ENCODE measurements around the gene RUNX2.

- no peak for TF ChIP-seq POLR2A (IDR thresholded peaks at IDR 0.05)
- TF ChIP-seq CTCF (IDR thresholded peaks at IDR 0.05), result no peak
These were observed 228.0 kb downstream of the RUNX2 start for GRCh38 chr6:45555981-45556771.

All from uterus (tissue), 2 donors.